Lower leg skin (tissue), 4 donors: ENCODE data around the gene SRP14. TPM values are rescaled to one million over a fixed set of nuclear protein-coding genes. Genes with fewer than 3 reads are reported as not detected.

Experiments used
- DNase-seq, 2 donors: peaks; one replicate each; pipeline ENCODE4 v3.0.0-alpha.2; 2019; ENCODE audit warnings: low spot score in 2 of 2
- H3K4me3 ChIP-seq: fragments of 200-600 bp; sonication (generic); 2 replicates; pipeline ENCODE4 v1.5.1; 2017; ENCODE audit warnings: mild to moderate bottlenecking, low read depth; ENCODE audit not compliant: poor library complexity, severe bottlenecking
- CTCF ChIP-seq, 3 donors: fragments of 450-650 bp; IDR thresholded peaks; one replicate each; pipeline ENCODE4 v1.5.1; 2016; ENCODE audit warnings: antibody characterized with exemption in 3 of 3, mild to moderate bottlenecking in 3 of 3, moderate library complexity in 2 of 3
- POLR2A ChIP-seq, 2 donors: fragments of 450-650 bp; IDR thresholded peaks; one replicate each; pipeline ENCODE4 v1.6.1; 2016 to 2017; ENCODE audit warnings: antibody characterized with exemption in 2 of 2, mild to moderate bottlenecking in 1 of 2, moderate library complexity in 1 of 2
- WGBS, 2 donors: methylation state at CpG; one replicate each; pipeline ENCODE4 v1.1.5; 2018; 5-methylcytosine and 5-hydroxymethylcytosine counted together
- intact Hi-C: fragments of 100-400 bp; cut with DNase I; formaldehyde crosslinking; loops from one replicate; pipeline ENCODE4 v1.15.0; 2023; ENCODE audit warnings: low total_unique reads
- total RNA-seq, 4 donors: library from RNA; depleted of rRNA; stranded (reverse); fragments of >200 nt; gene quantifications; one replicate each; pipeline ENCODE4 v1.1.0, GENCODE V29; 2016

Gene SRP14
- total RNA-seq, 4 donors from 2014 or later, result 177 to 220 (median 201) TPM

- no peak overlapping the region for H3K4me3 ChIP-seq
- DNase-seq, result no peak
- no peak for TF ChIP-seq CTCF (IDR thresholded peaks at IDR 0.05)
- TF ChIP-seq POLR2A (IDR thresholded peaks at IDR 0.05), result no peak
- WGBS, 2 donors, result 72 to 73% methylated on average over 7 of the region's 7 CpGs
- intact Hi-C loops, result no loop called here
Measured at GRCh38 chr15:40003116-40003916, 35.7 kb downstream of the SRP14 start.

- no peak for DNase-seq
- no peak overlapping the region for H3K4me3 ChIP-seq
- intact Hi-C loops, result no loop called here
- TF ChIP-seq POLR2A (IDR thresholded peaks at IDR 0.05), result no peak
- no peak for TF ChIP-seq CTCF (IDR thresholded peaks at IDR 0.05)
- WGBS, 2 donors, result 96 to 97% methylated on average over 2 of the region's 2 CpGs
Measured at GRCh38 chr15:40002295-40002694, 36.7 kb downstream of the SRP14 start.

- no peak for DNase-seq
- TF ChIP-seq CTCF (IDR thresholded peaks at IDR 0.05) (no peak), POLR2A (IDR thresholded peaks at IDR 0.05) (no peak)
- intact Hi-C loops, result no loop called here
- H3K4me3 ChIP-seq, result no peak overlapping the region
Measured at GRCh38 chr15:39999538-40000200, 39.3 kb downstream of the SRP14 start.

GRCh38 chr15:39998511-39999077 lies 40.4 kb downstream of the SRP14 start:
- TF ChIP-seq CTCF (IDR thresholded peaks at IDR 0.05) (no peak), POLR2A (IDR thresholded peaks at IDR 0.05) (no peak)
- no peak for DNase-seq
- WGBS, 2 donors, result 68 to 73% methylated on average over 6 of the region's 6 CpGs
- intact Hi-C loops, result no loop called here
- H3K4me3 ChIP-seq, result no peak overlapping the region

- intact Hi-C loops, result no loop called here
- whole genome bisulfite sequencing, 2 donors, result 85 to 89% methylated on average over 6 of the region's 6 CpGs
- DNase-seq, result no peak
- no peak overlapping the region for H3K4me3 ChIP-seq
- TF ChIP-seq CTCF (IDR thresholded peaks at IDR 0.05), result no peak
- TF ChIP-seq POLR2A (IDR thresholded peaks at IDR 0.05), result no peak
Measured at GRCh38 chr15:39997639-39998038, 41.3 kb downstream of the SRP14 start.
